ENCODE measurements around the gene PPP3R2. TPM values are rescaled to one million over a fixed set of nuclear protein-coding genes. Genes with fewer than 3 reads are reported as not detected.

The PPP3R2 gene
- total RNA-seq, 1 experiment from 2014 or later = not detected

DNA sequence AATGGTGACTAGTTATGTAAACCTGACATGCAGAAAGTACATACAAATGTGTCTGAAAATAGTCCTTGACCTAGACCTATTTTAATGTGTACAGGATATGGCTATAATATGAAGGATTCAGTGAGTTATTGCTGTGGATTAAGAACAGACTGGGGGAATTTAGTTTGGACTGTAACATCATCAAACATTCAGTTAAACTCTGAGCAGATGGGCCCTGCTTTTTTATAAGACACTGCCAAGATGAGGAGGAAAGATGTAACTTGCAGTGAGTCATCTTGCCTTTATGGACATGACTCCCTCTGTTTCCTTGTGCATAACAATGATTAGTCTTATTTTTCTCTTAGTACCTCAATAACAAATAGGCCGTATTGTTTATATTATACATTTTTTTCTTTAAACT, 12.2 kb downstream of the PPP3R2 start:
- ChIA-PET CTCF (no interaction called here), POLR2A (ENCODE audit: unreplicated experiment) (no interaction called here)
- Histone ChIP-seq H4K20me1 (ENCODE audit: low read length) (no peaks in the 10 kb centered on the region), H3K4me3 (ENCODE audit: low read length) (no peak overlapping the region), H3K4me1 (ENCODE audit: insufficient read depth, low read length) (no peaks in the 10 kb centered on the region), H3K36me3 (ENCODE audit: low read depth, low read length) (no peaks in the 10 kb centered on the region), H3K79me2 (ENCODE audit: low read length) (no peaks in the 10 kb centered on the region), H3K4me2 (ENCODE audit: low read length) (no peak overlapping the region), H3K9ac (ENCODE audit: low read length) (no peak overlapping the region), H3K9me3 (ENCODE audit: low read length) (no peaks in the 10 kb centered on the region), H3K9me2 (replicated peaks; ENCODE audit: low read length) (no peaks in the 10 kb centered on the region), H3K27me3 (ENCODE audit: low read length) (no peaks in the 10 kb centered on the region), H2AFZ (ENCODE audit: low read length) (no peak overlapping the region), H3K27ac (ENCODE audit: low read length) (peak overlapping the region; percentile 34; the same call in 1 of the 2 replicates), H3F3A (ENCODE audit: low read length, unreplicated experiment) (no peaks in the 10 kb centered on the region)
- ATAC-seq = peak; percentile 96
- peak; percentile 39 for DNase-seq
- no peak for TF ChIP-seq CTCF (conservative IDR thresholded peaks at IDR 0.05; ENCODE audit: low read depth, low read length)
- TF ChIP-seq EZH2 (IDR thresholded peaks at IDR 0.05; ENCODE audit: low read length, unreplicated experiment) = no peak
- TF ChIP-seq EZH2phosphoT487 (IDR thresholded peaks at IDR 0.05; ENCODE audit: borderline replicate concordance, low read length) = no peak
- intact Hi-C loops (cut with micrococcal nuclease) = no loop called here
- BruUV-seq (replicated peaks) = no TSS peak

DNA sequence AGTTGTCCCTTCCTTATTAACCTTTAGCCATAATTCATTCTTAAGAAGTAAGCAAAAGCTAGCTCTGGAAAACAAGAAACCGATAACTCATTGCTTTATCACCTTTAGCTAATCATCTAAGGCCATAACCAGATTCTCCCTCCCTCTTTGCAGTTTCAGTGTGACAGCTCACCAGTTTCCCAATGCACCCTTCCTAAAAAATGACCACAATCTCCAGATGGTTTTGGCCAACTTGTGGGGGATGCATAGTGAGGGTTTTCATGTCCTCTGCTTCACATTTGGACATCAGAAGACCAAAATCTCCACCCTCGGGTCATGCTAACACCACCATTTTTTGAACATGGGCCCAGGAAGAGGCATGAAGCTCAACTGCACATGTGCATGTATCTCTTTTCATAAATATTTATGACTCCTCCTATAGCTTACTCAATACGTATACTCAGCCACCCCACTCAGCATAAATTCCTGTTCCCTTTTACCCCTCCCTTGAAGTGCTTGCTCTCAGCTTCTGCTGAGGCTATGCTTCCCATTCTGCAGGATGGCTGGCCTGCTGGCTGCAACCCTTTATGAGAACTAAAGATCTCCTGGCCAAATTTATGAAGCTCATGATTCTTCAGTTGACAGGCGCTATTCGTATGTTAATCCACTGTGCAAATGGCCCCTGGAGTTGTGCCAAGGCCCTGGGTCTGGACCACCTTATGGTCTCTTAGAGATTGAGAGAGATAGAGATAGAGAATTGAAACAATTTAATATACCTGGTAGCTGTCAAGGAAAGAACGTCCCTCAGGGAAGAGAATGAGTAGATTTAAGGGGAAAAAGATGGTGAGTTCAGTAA, 14.8 kb downstream of the PPP3R2 start:
- Histone ChIP-seq H3K79me2 (ENCODE audit: low read length) (no peaks in the 10 kb centered on the region), H3K9me2 (replicated peaks; ENCODE audit: low read length) (no peaks in the 10 kb centered on the region), H3K27me3 (ENCODE audit: low read length) (no peaks in the 10 kb centered on the region), H3K9me3 (ENCODE audit: low read length) (no peaks in the 10 kb centered on the region), H3F3A (ENCODE audit: low read length, unreplicated experiment) (no peaks in the 10 kb centered on the region), H3K27ac (ENCODE audit: low read length) (no peak overlapping the region), H3K4me2 (ENCODE audit: low read length) (no peak overlapping the region), H3K4me1 (ENCODE audit: insufficient read depth, low read length) (no peaks in the 10 kb centered on the region), H4K20me1 (ENCODE audit: low read length) (no peaks in the 10 kb centered on the region), H3K36me3 (ENCODE audit: low read depth, low read length) (no peaks in the 10 kb centered on the region), H3K4me3 (ENCODE audit: low read length) (no peak overlapping the region), H3K9ac (ENCODE audit: low read length) (no peak overlapping the region), H2AFZ (ENCODE audit: low read length) (no peak overlapping the region)
- TF ChIP-seq EZH2 (IDR thresholded peaks at IDR 0.05; ENCODE audit: low read length, unreplicated experiment) = no peak
- TF ChIP-seq EZH2phosphoT487 (IDR thresholded peaks at IDR 0.05; ENCODE audit: borderline replicate concordance, low read length) = no peak
- TF ChIP-seq CTCF (conservative IDR thresholded peaks at IDR 0.05; ENCODE audit: low read depth, low read length) = no peak
- intact Hi-C loops (cut with micrococcal nuclease) = no loop called here
- ChIA-PET POLR2A (ENCODE audit: unreplicated experiment) (no interaction called here), CTCF (no interaction called here)
- BruUV-seq (replicated peaks) = no TSS peak
- ATAC-seq (no peak), DNase-seq (no peak)

- ATAC-seq = no peak
- intact Hi-C loops (cut with micrococcal nuclease) = no loop called here
- BruUV-seq (replicated peaks) = no TSS peak
- no peaks in the 10 kb centered on the region for H3K4me1 ChIP-seq (ENCODE audit: insufficient read depth, low read length)
- H3K9me2 ChIP-seq (replicated peaks; ENCODE audit: low read length) = no peaks in the 10 kb centered on the region
- no peaks in the 10 kb centered on the region for H3K27me3 ChIP-seq (ENCODE audit: low read length)
- TF ChIP-seq EZH2 (IDR thresholded peaks at IDR 0.05; ENCODE audit: low read length, unreplicated experiment) (no peak), EZH2phosphoT487 (IDR thresholded peaks at IDR 0.05; ENCODE audit: borderline replicate concordance, low read length) (no peak), CTCF (conservative IDR thresholded peaks at IDR 0.05; ENCODE audit: low read depth, low read length) (no peak)
- POLR2A ChIA-PET (ENCODE audit: unreplicated experiment) = no interaction called here
- DNase-seq = no peak
- H3K9me3 ChIP-seq (ENCODE audit: low read length) = no peaks in the 10 kb centered on the region
- CTCF ChIA-PET = no interaction called here
- no peaks in the 10 kb centered on the region for H4K20me1 ChIP-seq (ENCODE audit: low read length)
- H3K36me3 ChIP-seq (ENCODE audit: low read depth, low read length) = no peaks in the 10 kb centered on the region
- no peak overlapping the region for H3K4me2 ChIP-seq (ENCODE audit: low read length)
- no peak overlapping the region for H3K4me3 ChIP-seq (ENCODE audit: low read length)
- no peak overlapping the region for H3K27ac ChIP-seq (ENCODE audit: low read length)
- no peak overlapping the region for H3K9ac ChIP-seq (ENCODE audit: low read length)
- no peaks in the 10 kb centered on the region for H3K79me2 ChIP-seq (ENCODE audit: low read length)
- H2AFZ ChIP-seq (ENCODE audit: low read length) = no peak overlapping the region
- H3F3A ChIP-seq (ENCODE audit: low read length, unreplicated experiment) = no peaks in the 10 kb centered on the region
These were observed 16.4 kb downstream of the PPP3R2 start for GRCh38 chr9:101578378-101578777.

Measured in PC-3 (cell line).